Activated CD8-positive, alpha-beta memory T cell treated with anti-CD3 and anti-CD28 coated beads, Interleukin-2, amount 50 U/mL, for 4 hours (primary cell): ENCODE data around the gene IGF1R.
A peak's percentile ranks its signal among the peaks of the same experiment; 100 is the strongest.

ENCODE experiments used
- DNase-seq: peaks from one replicate; pipeline ENCODE4 v3.0.0-alpha.2; 2020

Gene IGF1R

DNA sequence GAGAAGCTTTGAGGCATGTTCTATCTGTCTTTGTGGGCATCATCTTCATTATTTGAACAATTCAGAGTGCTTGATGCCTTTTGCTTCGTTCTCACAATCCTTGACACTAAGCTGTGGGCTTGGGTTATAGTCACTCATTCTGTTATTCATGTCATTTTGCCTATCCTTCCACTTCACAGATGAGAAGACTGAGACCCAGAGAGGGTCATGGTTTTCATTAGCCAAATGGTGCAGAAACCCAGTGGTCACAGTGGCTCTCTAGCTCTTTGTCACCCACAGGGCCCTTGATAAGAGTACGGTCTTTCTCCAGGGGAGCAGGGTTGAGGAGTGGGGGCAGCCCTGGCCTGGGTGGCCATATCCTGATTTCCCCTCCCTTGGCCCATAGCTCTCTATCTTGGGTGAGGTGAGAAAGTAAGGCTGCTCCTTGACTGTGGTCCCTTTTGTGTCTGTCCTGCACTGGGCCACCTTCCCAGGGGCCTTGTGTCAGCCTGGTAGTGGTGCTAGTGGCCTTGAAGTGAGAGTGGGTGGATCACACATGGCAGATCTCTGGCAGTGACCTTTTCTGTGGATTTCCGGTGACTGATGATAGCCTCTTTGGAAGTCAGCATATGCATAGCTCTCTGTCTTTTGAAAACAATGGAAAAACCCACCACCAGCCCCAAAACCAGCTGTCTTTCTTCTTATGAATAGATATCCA, 130.1 kb downstream of the IGF1R start:
- no peak for DNase-seq

DNA sequence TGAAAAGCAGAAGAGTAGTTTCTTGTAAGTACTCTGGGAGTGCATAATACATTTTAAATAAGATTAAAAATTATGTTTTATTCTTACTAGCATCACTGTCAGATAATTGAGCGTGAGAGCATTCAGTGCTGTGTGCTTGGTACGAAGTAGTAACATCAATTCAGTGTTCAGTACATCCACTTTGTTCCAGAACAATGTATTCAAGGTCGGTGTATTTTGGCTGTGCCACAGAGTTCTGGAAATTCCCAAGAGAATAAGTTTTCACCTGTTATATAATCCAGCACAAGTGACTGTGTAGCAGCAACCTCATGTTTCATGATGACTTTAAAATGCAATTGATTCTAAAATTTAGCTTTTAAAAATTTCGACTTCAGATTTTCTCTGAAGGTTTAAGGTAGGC, 130.6 kb downstream of the IGF1R start:
- DNase-seq: no peak

DNA sequence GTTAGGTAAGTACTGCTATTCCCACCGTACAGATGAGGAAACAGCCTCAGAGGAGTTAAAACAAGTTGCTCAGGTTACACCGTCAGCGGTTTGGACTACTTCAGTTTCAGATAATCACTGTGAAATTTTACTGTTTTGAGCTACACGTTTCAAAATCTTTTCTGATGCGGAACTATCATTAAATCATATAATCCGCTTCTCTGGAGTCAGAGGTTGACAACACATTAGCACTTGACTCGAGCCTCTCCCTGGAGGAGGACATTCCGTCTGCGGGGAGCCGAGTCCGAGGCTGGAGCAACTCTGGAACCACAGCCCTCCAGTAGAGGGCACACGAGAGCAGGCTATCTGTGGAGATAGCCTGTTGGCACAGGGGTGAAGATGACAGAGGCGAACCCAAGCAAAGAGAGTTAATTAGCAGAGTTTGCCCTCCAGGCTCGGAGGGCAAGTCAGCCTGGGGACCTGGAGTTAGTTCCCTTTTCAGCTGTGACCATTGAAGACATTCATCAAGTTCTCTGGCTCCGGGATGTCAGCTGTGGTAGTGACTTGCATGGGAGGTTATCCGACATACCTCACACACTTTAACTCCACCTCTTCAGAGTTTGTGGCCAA, 131.2 kb downstream of the IGF1R start:
- peak; percentile 76 for DNase-seq

DNA sequence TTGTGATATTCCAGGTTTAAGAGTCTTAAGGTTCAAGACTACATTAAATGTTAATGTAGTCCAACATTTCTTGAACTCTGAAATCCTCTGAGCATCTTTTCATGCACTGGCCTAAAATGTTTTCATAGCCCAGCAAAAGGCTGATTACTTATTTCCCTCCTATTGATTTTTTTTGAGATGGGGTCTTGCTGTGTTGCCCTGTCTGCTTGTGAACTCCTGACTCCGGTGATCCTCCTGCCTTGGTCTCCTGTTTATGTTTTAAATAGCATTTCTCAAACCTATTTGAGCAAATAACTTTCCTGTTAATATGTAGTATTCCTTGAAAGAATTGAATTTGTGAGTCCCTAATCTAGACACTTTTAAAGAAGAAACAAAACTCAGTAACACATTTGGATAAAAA, 133.5 kb downstream of the IGF1R start:
- no peak for DNase-seq

DNA sequence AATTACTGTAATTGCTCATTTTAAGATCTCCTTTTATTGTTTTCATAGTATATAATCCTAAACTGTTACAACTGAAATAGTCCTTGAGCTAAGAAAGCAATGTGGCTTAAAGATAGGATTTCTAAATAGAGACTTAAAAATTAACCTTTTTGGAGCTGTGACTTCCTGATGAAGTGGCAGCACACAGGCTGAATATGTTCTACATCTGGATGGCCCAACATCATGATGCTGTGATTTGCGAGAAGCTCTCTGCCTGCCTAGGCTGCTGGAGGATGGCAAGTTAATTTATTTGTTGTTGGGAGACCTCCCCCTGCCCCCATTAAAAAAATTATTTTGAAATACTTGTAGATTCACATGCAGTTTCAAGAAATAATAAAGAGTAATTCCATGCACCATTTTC, 134.5 kb downstream of the IGF1R start:
- no peak for DNase-seq

DNA sequence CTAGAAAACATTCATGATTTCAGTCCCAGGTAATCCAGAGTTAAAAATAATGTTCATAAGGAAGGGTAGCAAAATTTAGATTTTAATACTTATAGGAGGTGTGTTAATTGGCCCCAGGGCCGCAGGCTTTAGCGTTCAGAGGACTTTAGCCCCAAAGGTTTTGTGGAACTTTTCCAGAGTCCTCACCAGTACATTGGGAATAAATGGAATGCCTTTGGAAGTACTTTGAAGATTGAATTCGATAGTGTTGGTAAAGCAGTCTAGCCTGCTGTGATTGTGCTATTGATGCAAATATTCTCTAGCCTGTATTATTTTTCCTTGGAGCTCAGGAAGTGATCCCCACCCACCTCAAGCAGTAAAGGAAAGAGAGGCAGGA, 137.1 kb downstream of the IGF1R start:
- no peak for DNase-seq

DNA sequence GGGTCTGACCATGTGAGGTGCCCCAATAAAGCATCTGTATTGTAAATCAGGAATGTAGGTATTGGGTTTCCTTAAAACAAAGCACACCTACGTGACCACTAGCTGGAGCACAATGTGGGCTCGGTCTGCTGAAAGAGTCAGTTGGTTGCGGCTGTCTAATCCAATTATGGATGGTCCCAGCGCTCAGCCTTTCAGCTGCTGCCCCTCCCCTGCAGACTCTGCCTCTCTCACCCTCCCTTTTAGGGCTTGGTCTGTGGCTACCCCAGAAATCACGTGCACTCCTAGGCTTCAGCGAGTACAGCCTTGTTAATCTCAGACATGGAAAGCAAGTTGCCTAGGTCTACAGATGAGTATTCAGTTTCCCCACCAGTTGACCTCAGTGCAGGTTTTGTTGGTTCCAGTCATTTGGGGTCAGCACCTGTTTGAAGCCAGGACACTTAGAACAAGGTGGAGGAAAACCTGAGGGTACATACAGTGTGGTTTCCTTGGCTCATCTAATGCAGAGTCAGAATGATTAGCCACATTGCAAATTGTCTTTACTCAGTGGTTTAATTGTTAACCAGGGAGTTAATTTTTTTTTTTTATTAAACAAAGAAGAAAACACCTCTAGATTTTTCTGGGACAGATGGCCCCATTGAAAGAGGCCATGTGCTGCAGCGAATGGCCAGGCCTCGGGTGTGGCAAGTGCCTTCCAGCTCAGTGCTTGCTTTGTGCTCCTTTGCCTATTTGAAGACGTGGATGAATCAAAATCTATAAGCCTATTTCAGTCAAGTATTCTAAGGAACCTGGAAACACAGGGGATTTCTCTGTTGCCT, 137.7 kb downstream of the IGF1R start:
- DNase-seq: no peak

DNA sequence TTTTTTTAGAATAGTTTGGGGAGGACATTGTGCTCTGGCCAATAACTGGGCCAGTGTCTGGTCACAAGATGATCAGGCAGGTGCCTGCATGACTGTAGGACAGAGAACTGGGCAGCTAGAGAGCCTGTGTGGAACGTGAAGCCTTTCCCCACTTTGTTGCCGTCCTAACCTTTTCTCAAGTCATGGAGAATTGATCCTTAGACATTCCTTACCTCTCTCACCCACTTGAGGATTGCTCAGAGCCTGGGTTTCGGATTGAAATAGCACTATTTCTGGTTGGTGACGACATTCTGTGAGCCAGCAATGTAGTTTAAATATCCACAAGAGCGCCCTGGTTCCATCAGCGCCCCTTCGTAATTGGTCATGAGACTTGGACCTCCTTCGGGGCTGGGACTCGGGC, 138.4 kb downstream of the IGF1R start:
- no peak for DNase-seq

DNA sequence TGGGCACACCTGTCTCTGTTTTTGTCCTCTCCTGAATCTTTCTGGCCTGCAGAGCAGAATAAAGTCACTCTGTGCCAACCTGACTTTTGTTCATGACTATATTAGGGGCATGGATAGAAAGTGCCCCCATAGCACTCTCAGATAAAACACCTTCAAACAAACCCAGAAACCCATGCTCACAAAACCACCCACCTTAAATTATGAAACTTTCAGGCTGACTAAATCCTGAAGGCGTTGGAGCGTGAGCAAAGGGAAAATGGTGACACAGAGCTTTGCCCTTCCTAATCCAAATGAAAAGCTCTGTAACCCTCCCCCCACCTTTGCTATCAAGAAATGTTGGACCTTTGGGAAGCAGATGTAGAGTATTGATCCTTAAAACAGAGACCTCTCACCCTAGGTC, 138.9 kb downstream of the IGF1R start:
- no peak for DNase-seq

DNA sequence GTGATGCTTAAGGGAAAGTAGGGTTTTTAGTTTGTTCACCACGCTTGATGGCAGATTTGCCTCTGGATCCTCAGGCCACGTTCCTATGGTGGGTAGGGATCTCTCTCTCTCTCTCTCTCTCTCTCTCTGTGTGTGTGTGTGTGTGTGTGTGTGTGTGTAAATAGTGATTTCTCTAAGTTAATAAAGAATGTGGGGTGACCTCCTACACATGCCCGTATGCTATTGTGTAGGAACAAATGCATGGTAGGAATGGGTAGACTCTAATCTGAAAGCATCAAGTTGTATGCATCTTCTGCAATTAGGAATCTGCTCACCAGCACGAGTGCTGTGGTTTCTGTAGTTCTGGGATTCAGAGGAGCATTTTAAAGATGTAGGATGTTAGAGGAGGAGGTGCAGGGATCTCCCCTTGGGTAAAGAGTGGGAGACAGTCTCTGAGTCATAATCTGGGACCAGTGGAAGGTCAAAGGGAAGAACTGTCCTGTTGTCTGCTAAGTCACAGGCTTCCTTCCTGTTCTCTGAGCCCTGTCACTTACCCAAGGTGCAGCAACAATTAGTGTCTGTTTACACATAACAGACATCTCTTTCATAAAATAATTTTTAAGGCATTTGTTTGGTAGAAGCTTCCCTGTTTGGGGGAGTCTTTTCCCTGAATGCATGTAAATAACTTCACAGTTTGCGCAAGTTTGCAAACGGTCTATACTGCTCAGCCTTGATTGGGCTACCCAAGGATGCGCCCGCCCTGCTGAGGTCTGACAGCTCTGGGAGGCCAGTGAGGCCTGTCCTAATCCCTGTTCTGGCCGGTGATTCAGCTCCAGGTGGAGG, 139.8 kb downstream of the IGF1R start:
- no peak for DNase-seq

DNA sequence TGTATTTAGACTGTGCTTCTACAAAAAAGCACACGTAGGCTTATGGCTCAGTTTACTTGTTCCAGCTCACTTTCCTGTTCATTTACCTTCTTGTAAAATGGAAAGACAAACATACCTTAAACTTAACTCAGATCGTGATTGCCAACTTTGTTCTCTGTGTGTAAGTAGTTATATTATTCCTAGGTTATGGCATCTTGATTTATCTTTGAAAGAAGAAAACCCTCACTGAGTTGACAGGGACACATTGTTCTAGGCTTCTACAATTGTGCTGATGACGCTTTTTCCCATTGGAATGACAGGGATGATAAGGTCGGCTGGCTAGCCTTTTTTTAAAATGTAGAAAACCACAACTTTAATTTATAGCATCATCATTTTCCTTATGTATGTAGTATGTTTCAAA, 140.7 kb downstream of the IGF1R start:
- DNase-seq: no peak

DNA sequence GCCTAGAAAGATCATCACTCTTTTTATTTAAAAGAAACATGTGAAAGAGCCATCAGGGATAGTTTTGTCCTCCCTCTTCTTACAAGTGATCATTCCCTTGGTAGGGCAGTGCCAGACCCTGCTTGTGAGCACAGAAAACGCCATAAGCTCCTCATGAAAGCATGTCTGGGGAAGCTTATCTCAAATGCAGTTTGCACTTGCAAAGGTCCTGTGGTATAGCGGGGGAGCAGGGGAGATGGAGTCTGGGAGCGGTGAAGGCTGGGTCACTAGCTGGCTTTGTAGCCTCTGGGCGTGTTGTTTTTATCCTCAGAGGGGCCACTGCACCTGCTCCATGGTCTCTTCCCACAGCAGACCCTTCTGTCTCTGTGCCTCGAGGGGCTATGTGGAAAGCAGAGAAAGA, 141.9 kb downstream of the IGF1R start:
- DNase-seq: no peak

DNA sequence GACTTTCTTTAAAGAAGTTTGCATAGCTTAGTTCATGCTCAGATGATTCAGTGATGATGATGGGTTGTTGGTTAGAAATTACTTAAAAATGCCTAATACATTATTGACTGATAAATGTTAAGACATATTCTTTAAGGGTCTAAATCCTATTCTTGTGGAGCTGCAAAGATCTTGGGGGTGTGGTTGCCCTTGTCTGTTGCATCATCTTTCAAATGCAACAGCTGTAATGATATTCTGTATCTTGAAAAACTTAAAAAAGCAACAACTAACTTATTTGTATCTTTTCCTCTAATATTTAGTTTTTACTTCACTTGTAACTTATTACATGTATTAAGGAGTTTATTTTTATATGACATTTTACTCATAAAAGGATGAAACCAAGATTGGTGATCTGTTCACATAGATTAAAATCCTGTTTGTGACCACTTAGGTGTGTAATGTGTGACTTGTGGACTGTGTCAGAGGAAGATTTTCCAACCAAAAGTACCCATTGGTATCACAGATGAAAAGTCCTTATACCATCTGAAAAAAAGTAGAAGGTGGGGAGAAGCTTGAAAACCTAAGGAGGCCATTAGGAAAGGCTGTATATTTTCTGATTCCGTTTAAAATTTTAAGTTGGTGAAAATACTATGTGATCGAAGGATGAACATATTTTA, 142.8 kb downstream of the IGF1R start:
- DNase-seq: no peak

DNA sequence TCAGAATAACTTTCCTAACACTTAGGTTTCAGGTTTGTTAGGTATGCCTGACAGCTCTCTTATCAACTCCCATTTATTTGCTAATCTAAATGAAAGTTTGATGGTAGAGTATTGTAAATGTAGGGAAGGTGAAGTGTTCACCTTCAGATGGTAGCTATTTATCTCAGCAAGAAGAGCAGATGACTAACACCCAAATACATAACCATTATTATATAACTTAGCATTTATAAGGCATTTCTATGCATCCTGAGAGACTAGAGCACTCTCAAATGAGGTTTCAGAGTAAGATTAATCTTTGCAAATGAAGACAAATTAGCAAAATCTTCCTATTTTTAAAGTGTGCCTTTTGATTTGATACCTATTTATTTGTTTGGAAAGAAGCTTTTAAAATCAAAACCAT, 143.8 kb downstream of the IGF1R start:
- DNase-seq: no peak

DNA sequence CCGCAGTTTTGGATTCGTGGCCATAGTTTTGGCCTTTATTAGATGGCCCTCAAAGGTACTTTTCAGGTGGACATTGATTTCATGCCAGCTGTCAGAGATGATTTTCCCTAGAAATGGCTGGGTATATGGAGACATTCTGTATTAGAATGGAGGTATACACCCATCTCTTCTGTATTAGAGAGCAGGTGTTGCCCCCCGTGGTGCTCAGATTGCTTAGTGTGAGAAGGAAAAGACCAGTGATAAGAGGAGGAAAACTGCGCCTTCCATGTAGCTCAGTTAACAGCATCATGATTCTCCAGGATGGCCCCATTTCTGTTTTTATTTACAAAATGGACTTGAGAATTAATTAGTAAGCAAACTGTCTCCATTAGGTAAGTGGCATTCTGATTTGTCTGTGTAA, 145.9 kb downstream of the IGF1R start:
- DNase-seq: no peak

DNA sequence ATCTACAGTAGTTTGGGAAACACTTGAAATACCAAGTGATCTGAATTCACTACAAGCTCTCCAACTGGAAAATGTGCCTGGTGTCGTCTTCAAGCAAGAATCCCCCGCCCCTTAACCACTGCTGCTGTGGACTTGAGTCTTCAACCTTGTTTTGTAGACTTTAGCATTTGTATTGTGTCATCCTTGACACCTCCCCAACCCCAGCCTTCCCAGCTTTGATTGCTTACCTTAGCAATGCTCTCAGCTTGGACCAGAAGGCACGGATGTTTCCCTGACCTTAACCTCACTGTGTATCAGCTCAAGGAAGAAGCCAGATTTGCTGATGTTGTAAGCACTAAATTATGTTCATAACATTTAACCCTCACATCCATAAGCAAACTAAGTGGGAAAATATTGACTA, 146.4 kb downstream of the IGF1R start:
- no peak for DNase-seq

DNA sequence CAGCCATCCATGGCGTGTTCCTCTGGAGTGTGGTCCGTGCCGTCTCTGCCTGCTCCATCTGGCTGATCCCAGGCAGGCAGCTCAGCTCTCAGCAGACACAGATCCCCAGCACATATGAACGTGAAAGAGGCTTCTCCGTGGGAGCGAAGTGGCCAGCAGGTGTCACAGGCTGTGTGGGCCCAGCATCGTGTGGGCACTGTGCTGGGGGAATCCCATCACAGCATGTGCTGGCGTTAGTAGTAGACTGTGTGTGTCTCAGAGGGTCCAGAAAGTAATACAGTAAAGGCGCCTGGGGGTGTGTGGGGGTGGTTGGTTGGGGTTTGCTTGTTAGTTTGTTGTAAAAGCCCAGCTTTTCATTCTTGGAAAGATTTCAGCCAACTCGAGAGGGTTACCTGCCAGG, 147.6 kb downstream of the IGF1R start:
- DNase-seq: no peak

DNA sequence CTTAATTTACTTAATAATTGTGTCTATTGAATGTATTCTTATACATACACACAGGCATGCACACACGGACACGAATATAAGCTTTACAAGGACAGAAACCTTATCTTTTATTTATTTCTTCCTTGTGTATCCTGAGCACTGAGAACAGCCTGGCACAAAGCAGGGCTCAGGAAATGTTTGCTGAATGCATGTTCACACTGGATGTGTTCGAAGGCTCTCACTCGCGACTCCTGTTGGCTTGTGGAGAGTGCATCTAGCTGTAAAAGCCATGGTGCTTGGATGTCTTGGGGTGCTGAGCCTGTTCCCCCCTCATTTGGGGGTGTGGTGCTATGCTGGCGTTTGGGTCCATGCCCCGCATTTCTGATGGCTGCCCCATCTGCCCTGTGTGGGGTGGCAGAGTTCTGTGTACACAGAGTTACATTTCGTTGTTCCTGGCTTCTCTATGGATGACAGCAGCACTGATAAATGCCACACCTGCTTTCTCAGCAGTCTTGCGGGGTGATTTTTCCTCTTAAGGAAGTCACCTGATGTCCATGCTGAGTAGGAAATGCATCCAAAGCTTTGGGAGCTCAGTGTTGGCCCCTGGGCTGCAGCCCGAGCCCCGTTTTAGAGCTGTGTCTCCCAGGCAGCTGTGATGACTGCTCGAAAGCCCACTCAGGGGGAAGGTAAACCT, 148.5 kb downstream of the IGF1R start:
- DNase-seq: no peak

DNA sequence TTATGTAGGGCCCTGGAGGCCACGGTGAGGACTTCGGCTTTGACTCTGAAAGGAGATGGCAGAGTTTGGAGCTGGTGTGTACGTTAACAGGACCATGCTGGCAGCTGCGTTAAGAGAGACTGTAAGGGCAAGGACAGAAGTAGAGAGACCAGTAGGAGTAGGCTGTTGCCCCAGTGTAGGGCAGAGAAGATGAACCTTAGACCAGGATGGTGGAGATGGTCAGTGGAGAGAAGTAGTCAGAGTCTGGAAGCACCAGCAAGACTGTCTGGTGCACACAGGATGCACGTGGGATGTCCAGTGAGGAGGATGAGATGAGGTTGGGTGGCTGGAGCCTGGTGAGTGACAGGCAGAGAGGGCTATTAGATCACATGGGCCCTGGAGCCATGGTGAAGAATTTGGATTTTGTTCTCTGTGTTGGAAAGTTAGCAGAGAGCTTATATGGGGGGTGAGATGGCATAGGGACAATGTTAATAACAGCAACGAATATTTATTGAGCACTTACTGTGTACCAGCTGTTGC, 150.1 kb downstream of the IGF1R start:
- no peak for DNase-seq

DNA sequence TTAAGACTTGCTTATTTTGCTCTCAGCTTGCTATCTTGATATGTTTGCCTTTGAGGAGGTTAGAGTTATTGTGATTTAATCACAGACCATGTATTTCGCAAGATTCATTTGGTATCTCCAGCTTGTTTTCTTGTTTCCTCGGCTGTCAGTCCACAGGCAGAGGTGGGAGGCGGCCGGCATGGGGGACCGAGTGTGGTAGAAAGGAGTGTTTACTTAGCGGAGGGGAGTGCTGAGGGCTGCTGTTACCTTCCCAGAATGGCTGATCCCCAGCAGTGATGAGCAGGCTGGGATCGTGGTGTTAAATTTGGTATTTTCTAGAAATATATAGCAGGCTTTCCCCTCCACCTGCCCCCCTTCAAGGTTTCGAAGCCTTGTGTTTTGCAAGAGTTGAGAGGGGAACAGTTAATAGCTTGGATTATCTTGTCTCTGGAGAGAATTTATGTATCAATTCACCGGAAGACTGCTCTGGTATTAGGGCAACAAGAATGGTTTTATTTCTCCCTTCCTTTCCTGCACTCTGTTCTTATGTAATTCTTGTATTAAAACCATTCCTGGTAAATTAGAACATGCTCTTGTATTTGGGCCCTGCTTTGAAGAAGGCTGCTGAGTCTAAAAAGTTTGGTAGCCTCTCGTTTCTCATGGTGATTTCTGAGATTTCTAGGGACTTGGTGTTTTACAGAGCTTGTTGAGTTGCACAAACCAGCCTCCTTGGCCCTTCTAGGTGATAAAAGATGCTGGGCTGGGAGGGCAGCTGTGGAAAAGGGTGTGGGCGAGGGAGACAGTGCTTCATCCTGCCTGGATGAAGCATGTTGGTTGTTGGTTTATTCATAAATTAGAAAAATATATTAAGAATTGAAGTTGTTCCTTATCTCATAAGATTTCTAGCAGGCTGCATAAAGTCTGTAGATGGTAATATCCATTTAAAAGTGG, 151.4 kb downstream of the IGF1R start:
- DNase-seq: no peak
